Measurements from ENCODE around the gene LCE3D. TPM values are rescaled to one million over a fixed set of nuclear protein-coding genes. Genes with fewer than 3 reads are reported as not detected.

LCE3D gene
- polyA plus RNA-seq, 1 donor (not counting 4 experiments of a cell fraction or from before 2014, with no cell fraction given) = 4.4 TPM

GRCh38 chr1:152539901-152540300 is 40.4 kb downstream of the LCE3D start:
- Histone ChIP-seq H3K4me2 (ENCODE audit: control insufficient read depth, extremely low read depth, insufficient read depth, low read depth, low read length) (no peak overlapping the region), H3K79me2 (ENCODE audit: control insufficient read depth, insufficient read depth, low read length) (no peaks in the 10 kb centered on the region), H3K9ac (ENCODE audit: control insufficient read depth, extremely low read depth, insufficient read depth, low read length) (no peak overlapping the region), H3K36me3 (ENCODE audit: control insufficient read depth in 2 of 2, extremely low read depth in 1 of 2, insufficient read depth in 2 of 2, low read length in 2 of 2) (no peaks in the 10 kb centered on the region), H3K27me3 (ENCODE audit: control insufficient read depth, extremely low read depth, insufficient read depth, low read length) (peaks cover 3% of the 10 kb centered on the region), H3K4me3 (ENCODE audit: control insufficient read depth in 2 of 3, extremely low read depth in 1 of 3, insufficient read depth in 2 of 3, low read depth in 1 of 3, low read length in 3 of 3) (no peak overlapping the region), H2AFZ (ENCODE audit: control insufficient read depth, low read length) (no peak overlapping the region), H4K20me1 (ENCODE audit: control insufficient read depth, extremely low read depth, insufficient read depth, low read length) (no peaks in the 10 kb centered on the region), H3K4me1 (ENCODE audit: control insufficient read depth, extremely low read depth, insufficient read depth, low read length) (no peaks in the 10 kb centered on the region), H3K9me1 (ENCODE audit: control insufficient read depth, extremely low read depth, insufficient read depth, low read length) (no peaks in the 10 kb centered on the region), H3K9me3 (ENCODE audit: control insufficient read depth, low read depth, low read length) (no peaks in the 10 kb centered on the region), H3K27ac (ENCODE audit: control insufficient read depth, insufficient read depth, low read length) (no peak overlapping the region)
- no peak for DNase-seq (ENCODE audit: low read depth, low spot score)
- dilution Hi-C loops (cut with MboI; ENCODE audit: extremely low pct_ligation_motif_present, low sequenced_read_pairs) = no loop called here
- TF ChIP-seq CTCF (optimal IDR thresholded peaks at IDR 0.05 in 1 of 3, IDR thresholded peaks at IDR 0.05 in 1 of 3, conservative IDR thresholded peaks at IDR 0.05 in 1 of 3; ENCODE audit: extremely low read depth in 1 of 3, insufficient read depth in 2 of 3, low read length in 3 of 3) (no peak), EZH2 (IDR thresholded peaks at IDR 0.05; ENCODE audit: low read length) (no peak)
- FAIRE-seq = no peak

- Histone ChIP-seq H3K4me2 (ENCODE audit: control insufficient read depth, extremely low read depth, insufficient read depth, low read depth, low read length) (no peak overlapping the region), H3K9ac (ENCODE audit: control insufficient read depth, extremely low read depth, insufficient read depth, low read length) (no peak overlapping the region), H3K9me3 (ENCODE audit: control insufficient read depth, low read depth, low read length) (no peaks in the 10 kb centered on the region), H3K27me3 (ENCODE audit: control insufficient read depth, extremely low read depth, insufficient read depth, low read length) (peaks cover 2% of the 10 kb centered on the region), H4K20me1 (ENCODE audit: control insufficient read depth, extremely low read depth, insufficient read depth, low read length) (no peaks in the 10 kb centered on the region), H3K4me3 (ENCODE audit: control insufficient read depth in 2 of 3, extremely low read depth in 1 of 3, insufficient read depth in 2 of 3, low read depth in 1 of 3, low read length in 3 of 3) (no peak overlapping the region), H3K4me1 (ENCODE audit: control insufficient read depth, extremely low read depth, insufficient read depth, low read length) (no peaks in the 10 kb centered on the region), H3K27ac (ENCODE audit: control insufficient read depth, insufficient read depth, low read length) (no peak overlapping the region), H3K79me2 (ENCODE audit: control insufficient read depth, insufficient read depth, low read length) (no peaks in the 10 kb centered on the region), H2AFZ (ENCODE audit: control insufficient read depth, low read length) (no peak overlapping the region), H3K36me3 (ENCODE audit: control insufficient read depth in 2 of 2, extremely low read depth in 1 of 2, insufficient read depth in 2 of 2, low read length in 2 of 2) (no peaks in the 10 kb centered on the region), H3K9me1 (ENCODE audit: control insufficient read depth, extremely low read depth, insufficient read depth, low read length) (no peaks in the 10 kb centered on the region)
- dilution Hi-C loops (cut with MboI; ENCODE audit: extremely low pct_ligation_motif_present, low sequenced_read_pairs) = no loop called here
- DNase-seq (ENCODE audit: low read depth, low spot score) (no peak), FAIRE-seq (peak; percentile 17)
- TF ChIP-seq EZH2 (IDR thresholded peaks at IDR 0.05; ENCODE audit: low read length) (no peak), CTCF (optimal IDR thresholded peaks at IDR 0.05 in 1 of 3, IDR thresholded peaks at IDR 0.05 in 1 of 3, conservative IDR thresholded peaks at IDR 0.05 in 1 of 3; ENCODE audit: extremely low read depth in 1 of 3, insufficient read depth in 2 of 3, low read length in 3 of 3) (no peak)
Observed at GRCh38 chr1:152537496-152537895, 42.8 kb downstream of the LCE3D start.

Measured in keratinocyte (primary cell).